NCI-H82 (cell line): ENCODE data around the gene RBKS.
"Not testable (repeated sequence)": the region's sequence is repeated elsewhere in the genome, so short reads cannot be mapped to it uniquely, and the experiment has no call there.

Experiments used
- DNase-seq: peaks from one replicate; lab custom pipeline; 2025; lab: John Stamatoyannopoulos, UW

Gene RBKS

GRCh38 chr2:27798948-27799645 lies 91.1 kb downstream of the RBKS start:
- no peak for DNase-seq

GRCh38 chr2:27798486-27798885 lies 91.7 kb downstream of the RBKS start:
- no peak for DNase-seq

GRCh38 chr2:27797841-27798240 lies 92.3 kb downstream of the RBKS start:
- DNase-seq = no peak

- no peak for DNase-seq
Measured at GRCh38 chr2:27796791-27797765, 93.1 kb downstream of the RBKS start.

DNA sequence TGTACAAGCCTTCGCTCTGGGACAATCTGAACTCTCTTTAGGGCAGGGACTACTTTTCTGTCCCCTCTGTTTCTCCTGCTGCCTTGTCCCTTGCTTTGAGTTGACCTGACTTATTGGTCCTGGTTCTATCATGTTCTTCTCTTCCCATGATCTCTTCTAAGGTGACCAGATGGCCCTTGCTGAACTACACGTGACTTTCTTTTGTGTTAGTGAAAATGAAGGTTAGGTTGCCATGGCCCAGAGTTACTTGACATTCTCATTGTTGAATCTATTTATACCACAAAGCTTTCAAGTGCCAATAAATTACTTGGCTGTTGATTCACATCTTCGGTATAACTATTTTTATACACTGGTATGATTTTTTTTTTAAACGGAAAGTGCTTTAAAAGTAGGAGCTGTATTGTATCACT lies 94.3 kb downstream of the RBKS start:
- no peak for DNase-seq

- no peak for DNase-seq
Measured at GRCh38 chr2:27795093-27795834, 94.9 kb downstream of the RBKS start.

GRCh38 chr2:27792759-27793158 lies 97.4 kb downstream of the RBKS start:
- no peak for DNase-seq

GRCh38 chr2:27790796-27791195 lies 99.4 kb downstream of the RBKS start:
- no peak for DNase-seq

- no peak for DNase-seq
Measured at GRCh38 chr2:27782701-27783100, 107.5 kb downstream of the RBKS start.

DNA sequence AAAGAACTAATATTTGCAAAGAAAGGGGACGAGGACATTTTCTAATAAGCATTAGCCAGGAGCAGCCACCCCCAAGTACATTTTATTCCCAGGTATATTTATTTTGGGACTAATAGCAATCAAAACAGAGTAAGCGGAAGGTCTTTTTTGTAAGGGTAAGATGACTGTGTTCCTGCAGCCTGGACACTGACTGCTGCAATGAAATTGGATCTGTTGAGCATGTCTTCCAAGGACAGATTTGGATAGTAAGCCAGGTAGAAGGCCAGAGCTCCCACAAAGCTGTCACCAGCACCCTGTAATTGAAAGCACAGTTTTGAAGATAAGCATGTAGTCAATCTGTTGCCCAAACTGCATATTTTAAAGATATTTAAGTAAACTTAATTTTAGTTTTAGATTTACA lies 108.7 kb downstream of the RBKS start:
- no peak for DNase-seq

DNA sequence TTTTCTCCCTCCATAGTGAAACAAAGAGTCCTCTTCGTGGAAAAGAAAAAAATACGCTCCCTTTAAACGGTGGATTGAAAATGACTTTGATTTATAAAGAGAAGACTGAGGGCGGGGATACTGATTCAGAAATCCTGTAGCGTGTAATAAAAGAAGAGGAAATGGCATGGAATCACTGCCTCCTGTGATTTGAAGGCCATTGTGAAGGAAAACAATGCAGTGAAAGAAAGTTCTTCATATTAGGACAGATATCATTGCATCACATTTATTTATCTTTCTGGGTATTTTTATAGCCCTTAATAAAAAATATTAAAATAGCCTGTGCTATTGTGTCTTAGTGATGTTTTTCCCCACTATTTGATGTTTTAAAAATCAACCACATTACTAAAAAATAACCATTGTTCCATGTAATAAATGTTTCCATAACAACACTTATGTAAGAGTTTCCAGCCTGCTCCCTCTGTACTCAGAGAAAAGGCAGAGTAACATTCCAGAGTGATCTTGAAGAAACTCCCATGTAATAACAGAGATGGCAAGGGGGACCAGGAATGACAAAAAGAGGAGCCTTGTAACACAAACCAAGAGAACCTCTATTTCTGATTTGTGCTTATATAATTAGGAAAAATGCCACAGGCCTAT lies 110.7 kb downstream of the RBKS start:
- DNase-seq = no peak

DNA sequence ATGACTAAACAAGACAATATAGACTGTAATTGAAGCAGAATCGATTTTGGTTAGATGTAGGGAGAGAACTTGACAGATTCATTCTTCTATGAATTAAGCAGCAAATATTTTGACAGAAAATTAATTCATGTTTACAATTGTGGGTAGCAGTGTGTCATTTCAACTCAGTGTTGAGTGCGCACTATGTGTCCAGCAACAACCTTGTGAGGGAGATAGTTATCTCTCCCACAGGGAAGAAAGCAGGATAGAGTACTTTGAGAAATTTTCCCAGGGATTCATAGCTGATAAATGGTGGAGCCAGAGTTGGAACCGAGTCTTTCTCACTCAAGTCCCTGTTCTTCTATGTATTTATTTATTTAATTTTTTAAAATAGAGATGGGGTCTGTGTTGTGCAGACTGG lies 113.5 kb downstream of the RBKS start:
- no peak for DNase-seq

DNA sequence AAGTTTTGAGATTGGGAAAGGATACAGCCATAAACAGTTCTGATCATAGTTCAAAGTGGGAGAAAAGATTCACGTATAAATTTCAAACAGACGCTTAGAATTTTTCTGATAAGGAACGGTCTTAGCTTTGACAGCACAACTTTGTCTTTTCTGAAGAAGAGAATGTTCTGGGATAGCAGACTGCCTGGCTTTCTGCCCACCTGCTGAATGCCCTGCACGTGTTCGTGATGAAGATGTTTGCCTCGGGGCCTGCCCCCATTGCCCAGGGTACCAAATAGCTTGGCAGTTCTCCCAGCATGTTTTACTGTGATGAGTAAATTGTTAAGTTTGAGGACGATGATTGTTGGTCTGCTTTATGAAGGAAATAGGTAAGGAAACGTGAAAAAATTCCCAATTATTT lies 114.1 kb downstream of the RBKS start:
- no peak for DNase-seq

- DNase-seq = no peak
Measured at GRCh38 chr2:27773959-27774358, 116.2 kb downstream of the RBKS start.

DNA sequence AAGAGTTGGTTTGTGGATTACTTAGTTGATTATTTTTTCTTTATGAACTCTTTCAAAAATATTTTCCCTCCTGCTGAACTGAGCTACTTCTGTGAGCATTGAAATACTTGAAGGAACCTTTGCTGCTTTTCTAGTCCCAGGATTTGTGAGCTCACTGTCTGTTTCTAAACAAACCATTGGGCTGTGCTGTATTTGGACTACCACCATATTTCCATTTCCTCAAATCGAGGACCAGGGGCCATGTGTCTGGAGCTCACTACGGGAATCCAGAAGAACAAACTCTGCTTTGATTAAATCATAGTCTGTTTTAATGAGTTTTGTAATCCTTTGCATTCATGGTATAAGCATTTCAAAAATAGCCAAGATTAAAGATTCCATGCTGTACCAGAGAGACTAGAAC lies 117.4 kb downstream of the RBKS start:
- no peak for DNase-seq

GRCh38 chr2:27771548-27772335 lies 118.4 kb downstream of the RBKS start, which contains the start of gene MRPL33:
MRPL33 (plus strand) TSS chr2:27771719; CDS start chr2:27771778, 59 bp downstream.
- DNase-seq = peak; percentile 97

- DNase-seq = no peak
Measured at GRCh38 chr2:27771202-27771547, 119.0 kb downstream of the RBKS start.

- no peak for DNase-seq
Measured at GRCh38 chr2:27766287-27766661, 123.9 kb downstream of the RBKS start.

GRCh38 chr2:27765621-27766286 lies 124.4 kb downstream of the RBKS start:
- no peak for DNase-seq

DNA sequence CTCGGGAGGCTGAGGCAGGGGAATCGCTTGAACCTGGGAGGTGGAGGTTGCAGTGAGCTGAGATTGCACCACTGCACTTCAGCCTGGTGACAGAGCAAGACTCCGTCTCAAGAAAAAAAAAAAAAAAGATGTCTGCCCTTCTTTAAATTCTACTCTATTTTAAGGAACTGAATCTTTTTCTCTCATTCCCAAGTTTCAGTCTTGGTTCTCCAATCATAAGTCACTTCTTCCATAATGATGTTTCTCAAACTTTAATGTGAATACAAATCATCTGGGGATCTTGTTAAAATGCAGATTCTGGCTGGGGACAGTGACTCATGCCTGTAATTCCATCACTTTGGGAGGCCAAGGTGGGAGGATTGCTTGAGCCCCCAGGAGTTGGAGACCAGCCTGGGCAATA lies 125.7 kb downstream of the RBKS start:
- not testable (repeated sequence) for DNase-seq

GRCh38 chr2:27763907-27764267 lies 126.3 kb downstream of the RBKS start:
- DNase-seq = no peak
